DMS153 (cell line): ENCODE data around the gene IGSF23.

Source experiments
- DNase-seq: peaks from one replicate; lab custom pipeline; 2025; lab: John Stamatoyannopoulos, UW

IGSF23 gene, protein sequence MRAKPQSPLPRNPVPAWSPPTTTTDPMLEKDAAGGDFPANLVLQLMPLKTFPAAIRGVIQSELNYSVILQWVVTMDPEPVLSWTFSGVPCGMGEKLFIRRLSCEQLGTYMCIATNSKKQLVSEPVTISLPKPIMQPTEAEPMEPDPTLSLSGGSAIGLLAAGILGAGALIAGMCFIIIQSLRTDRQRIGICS

DNA sequence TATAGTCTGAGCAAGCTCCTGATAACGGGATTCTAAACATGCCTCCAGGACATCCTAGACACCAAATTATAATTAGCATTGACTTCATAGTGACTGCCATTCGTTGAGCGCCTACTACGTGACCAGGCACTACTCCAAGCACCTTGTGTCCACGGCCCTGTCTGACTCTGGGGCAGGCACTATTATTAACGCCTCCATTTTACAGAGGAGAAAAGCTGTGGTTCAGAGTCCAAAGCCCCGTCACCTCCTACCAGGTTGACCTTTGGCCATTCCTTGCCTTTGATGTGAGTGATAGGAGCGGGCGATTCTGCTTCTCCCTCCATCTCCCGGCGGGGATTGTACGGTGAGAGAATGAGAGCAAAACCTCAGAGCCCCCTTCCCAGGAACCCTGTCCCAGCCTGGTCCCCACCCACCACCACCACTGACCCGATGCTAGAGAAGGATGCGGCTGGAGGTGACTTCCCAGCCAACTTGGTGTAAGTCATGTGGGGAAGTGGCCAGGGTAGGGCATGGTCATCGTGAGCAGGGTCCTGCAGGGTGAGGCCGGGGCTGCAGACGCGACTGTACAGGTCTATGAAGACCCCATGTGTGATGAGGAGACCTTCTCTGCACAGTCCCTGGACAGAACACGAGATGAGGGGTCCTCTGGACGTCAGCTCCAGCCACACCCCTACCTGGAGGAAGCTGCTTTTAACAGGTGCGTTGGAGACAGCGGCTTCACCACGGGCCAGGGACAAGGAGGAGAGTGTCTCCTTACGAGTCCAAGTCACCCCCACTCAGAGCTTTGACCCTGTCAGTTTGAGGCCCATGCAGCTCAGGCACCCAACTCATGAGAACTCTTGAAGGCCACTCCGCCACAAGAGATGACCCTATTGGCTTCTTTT is at the start of gene IGSF23:
Gene IGSF23 (plus strand): TSS at position 269 of the 884 bp plus-strand sequence. CDS start 83 bp downstream, at position 352.
- DNase-seq = no peak

DNA sequence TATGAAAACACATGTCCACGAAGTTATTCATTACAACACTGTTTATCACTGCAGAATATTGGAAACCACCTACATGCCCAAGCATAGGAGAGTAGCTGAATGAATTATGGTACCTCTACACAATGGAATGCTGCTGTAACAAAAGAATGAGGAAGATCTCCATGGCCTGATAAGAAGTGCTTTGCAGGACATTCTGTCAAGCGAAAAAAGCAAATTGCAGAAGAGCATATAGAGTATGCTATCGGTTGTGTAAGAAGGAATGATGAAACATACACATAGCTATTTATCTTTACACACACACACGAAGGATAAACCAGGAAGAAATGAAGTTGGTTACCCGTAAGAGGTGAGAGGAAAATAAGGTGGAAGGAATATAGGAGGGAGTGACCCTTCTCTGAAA is 46.4 kb upstream of the IGSF23 start:
- no peak for DNase-seq

DNA sequence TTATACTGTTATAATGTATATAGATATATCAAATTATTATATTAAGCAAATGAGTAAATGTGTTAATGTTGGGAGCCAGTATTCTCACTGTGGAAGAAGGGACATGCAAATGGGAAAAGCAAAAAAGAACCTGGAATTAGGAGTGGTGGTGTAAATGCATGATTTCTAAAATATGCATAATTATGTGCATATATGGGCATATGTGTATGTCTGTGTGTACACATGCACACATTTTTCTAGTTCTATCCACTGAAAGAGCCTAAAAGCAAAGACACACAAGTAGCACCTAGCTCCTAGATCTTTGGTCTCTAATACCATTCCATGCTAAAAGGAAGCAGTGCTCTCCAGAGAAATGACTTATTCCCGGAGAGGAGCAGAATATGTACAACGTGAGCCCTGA is 45.6 kb upstream of the IGSF23 start:
- no peak for DNase-seq

DNA sequence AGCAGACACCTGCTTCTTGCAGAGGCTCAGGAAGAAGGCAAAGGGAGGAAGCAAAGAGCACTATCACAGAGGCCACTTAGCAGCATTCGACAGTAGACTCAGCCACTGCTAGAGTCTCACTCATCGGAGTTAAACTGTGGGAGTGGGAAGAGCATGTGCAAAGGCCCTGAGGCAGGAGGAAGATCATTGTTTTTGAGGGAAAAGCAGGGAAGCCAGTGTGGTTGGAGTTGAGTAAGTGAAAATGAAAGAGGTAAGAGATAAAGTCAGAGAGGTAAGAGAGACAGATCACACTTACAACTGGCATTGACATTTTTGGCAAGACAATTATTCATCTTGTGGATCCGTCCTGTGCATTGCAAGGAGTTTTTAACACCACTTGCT is 42.8 kb upstream of the IGSF23 start:
- DNase-seq = no peak

DNA sequence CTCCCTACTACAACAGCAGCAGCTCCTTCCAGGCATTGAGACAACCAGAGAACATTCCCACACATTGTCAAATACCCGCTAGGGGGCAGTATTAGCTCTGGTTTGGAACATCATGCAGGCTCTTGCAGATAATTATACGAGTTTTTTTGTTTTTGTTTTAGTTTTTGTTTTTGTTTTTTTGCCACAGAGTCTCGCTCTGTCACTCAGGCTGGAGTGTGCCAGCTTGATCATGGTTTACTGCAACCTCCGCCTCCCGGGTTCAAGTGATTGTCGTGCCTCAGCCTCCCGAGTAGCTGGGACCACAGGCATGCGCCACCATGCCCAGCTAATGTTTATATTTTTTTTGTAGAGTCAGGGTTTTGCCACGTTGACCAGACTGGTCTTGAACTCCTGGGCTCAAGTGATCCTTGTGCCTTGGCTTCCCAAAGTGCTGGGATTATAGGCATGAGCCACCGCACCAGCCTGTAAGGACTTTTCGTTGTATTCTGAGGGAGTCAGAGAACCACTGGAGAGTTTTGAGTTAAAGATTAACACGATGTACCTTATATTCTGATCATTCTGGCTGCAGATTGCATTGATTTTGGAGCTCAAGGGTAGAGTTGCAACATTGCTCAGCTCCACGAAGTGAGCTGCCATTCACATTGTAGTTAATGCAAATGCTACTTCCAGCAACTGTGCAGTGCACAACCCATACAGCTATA is 42.2 kb upstream of the IGSF23 start:
- DNase-seq = no peak

DNA sequence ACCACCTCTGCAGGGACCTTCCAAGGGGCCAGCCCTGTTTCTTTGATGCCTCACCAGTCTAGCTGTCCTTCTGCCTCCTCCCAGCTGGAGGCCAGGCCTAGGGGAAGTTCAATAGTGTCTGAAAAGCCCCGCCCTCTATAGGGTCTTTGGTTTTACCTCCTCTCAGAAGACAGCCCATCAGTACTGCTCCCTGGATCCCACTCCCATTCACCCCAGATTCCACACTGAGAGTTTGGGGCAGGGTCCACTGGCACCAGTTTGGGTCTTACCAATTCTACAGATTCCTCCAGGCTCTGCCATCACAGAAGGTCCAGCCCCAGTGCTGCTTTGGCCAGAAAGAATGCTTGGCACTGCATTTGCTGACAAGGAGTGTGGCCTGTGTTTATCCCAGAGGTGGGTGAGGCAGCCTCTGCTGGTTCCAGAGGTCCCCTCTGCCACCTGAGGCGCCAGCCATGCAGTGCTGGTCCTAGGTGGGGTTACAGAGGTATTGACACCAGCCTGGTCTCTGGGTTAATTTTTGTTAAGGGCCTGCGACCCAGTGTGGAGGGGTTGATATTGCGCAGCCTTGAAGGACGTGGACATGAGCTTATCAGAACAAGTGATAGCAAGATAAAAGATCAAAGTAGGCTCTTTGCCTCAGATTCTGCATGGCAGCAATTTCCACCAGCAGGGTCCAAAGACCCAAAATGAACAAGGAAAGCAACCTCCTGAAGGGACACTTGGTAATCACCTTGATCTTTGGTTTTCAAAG is 41.4 kb upstream of the IGSF23 start:
- DNase-seq = no peak

DNA sequence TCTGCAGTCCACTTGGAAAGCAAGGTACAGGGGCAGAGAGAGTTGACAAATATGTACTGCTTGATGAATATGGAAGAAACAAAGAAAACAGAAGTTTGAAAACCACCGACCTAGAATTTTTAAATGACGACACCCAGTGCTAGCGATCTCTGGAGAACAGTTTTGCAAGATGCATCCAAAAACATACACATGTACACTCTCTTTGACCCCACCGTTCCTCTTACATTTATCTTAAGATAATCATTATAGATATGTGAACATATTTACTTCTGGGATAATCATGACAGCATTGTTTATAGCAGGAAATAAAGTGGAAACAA is 40.8 kb upstream of the IGSF23 start:
- no peak for DNase-seq

DNA sequence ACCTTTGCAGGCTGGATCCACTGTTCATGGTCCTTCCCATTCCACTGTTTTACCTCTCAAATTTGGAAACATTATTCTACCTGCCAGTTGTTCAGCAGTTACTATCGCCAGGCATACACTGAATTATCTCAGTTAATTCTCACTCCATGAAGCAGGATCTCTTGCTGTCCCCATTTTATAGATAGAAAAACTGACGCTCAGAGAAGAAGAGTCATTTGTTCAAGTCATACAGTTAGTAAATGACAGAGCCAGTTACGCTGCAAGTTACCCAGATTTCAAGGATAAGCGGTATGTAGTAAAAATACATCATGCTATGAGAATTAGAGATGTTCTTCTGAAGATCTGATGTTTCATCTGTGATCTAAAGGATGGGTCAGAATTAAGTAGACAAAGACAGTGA is 40.2 kb upstream of the IGSF23 start:
- DNase-seq = no peak

DNA sequence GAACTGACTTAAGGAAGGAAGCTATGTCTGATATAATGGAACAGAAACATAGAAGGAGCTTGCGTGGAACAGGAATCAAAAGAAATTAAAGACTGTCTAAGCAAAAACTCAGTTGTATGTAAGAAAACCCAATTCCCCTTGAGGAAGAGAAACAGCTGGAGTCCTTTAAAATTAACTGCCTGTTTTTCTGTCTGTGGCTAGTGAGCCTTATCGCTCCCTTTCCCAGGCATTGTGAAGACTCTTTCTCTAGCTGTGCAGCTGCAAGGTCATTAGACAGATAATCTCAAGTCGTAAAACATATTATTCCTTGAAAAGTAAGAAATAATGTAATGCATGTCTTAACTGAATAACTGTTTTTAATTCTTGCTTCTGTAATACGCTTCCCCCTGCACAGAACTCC is 39.7 kb upstream of the IGSF23 start:
- DNase-seq = no peak

DNA sequence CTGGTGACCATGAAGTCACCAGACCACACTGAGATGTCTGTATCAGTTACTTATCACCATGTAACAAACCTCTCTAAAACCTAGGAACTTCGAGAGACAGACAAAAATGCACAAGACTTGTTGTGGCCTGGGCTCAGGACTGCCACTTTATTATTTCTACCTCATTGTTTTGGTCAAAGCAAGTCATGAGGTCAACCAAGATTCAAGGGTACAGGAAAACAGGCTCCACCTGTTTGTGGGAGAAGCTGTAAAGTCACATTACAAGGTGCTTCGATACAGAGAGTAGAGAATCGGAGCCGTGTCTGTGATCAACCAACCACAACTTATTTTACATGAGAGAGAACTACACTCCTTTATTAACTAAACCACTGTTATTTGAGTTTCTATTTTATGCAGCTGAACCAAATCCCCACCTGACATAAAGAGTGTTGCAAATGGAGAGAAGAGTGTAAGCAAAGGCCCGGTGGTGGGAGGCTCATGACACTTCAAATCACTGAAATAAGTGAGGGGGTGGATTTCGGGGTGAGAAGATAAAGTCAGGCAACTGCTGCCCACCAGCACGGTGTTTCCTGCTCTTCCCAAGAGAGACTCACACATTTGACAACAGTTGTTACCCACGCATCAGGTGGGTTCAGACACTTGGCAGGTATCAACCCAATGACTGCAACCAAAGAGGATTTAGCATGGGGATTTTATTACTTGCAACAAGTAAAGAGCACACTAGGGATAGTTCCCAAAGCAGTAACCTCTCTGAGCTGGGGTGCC is 39.0 kb upstream of the IGSF23 start:
- DNase-seq = no peak

DNA sequence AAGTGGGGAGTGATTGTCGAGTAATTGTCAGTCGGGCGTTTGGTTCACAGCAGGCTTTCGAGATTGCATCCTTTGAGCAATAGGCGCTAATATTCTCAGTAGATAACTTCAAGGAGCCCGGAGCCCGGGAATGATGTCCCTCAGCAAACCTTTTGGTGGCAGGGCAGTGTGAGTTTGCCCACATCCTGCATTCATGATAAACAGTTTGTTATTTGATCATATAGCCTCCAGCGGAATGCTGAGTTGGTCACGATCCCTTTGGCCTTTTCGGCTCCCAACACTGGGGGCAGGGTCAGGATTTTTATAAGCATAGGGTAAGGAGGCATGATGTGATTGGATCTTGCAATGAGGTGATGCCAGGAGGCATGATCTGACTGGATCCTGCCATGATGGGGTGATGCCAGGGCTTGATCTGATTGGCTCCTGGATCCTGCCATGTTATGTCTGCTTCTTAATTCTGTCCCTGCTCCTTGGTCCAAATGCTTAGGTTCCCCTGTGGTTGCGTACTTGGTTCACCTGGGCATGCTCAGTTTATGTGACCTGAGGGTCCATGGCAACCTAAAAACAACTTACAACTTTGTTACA is 38.2 kb upstream of the IGSF23 start:
- no peak for DNase-seq

DNA sequence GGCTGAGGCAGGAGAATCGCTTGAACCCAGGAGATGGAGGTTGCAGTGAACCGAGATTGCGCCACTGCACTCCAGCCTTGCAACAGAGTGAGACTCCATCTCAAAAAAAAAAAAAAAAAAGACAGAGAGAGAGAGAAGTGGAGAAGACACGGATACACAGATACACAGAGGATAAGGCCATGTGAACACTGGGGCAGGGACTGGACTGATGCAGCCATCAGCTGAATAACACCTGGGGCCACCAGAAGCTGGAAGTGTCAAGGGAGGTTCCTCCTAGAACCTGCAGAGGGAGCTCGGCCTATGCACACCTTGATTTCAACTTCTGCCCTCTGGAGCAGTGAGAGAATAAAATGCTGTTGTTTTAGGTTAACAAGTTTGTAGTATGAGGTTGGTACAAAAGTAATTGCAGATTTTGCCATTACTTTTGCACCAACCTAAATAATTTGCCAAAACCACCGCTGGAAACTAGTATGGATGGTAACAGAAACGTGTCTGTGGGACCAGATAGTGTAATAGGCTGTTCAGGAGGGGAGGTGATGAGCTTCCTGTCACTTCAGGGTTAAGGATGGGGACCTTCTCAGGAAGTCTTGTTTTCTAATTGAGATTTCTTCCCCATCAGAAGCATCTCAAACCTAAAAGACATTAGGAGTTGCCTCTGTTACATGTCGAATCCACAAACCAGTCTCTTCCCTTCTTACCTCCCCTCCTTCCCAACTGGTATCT is 36.4 kb upstream of the IGSF23 start:
- DNase-seq = no peak

DNA sequence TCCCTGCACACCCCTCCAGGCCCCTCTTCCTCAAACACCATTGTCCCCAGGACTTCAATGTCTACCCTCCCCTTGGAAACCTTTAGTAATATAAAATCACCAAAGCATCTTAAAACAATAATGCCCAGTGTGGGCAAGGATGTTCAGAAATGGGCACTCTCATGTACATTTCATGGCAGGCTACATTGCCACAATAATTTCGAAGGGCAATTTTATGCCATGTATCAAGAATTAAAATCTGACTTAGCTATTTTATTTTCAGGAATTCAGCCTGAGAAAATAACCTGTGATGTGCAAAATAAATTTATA is 35.8 kb upstream of the IGSF23 start:
- DNase-seq = no peak

DNA sequence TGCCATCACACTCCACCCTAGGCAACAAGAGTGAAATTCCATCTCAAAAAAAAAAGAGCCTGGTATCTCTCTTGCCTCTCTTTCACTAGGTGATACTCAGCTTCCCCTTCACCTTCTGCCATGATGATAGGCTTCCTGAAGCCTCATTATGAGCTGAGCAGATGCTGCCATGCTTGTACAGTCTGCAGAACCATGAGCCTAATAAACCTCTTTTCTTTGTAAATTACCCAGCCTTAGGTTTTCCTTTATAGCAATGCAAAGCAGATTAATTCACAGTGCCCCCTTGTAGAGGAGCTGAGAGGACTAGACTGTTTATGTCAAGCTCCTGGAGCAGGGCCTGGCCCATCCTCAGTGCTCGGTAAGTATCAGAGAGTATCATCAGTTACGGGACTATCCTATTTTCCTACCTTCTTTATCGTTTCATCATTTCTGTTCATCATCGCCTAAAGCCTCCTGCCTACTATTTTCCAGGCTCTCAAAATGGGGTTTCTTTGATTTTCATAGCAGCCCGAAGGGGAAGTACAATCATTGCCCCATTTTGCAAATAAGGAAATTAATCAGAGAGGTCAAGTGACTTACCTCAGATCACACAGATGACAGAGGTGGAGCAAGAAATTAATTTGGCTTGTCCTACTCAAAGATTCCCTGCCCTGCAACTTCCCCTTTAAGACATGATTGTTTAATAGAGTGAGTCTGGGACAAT is 33.5 kb upstream of the IGSF23 start:
- DNase-seq = no peak

DNA sequence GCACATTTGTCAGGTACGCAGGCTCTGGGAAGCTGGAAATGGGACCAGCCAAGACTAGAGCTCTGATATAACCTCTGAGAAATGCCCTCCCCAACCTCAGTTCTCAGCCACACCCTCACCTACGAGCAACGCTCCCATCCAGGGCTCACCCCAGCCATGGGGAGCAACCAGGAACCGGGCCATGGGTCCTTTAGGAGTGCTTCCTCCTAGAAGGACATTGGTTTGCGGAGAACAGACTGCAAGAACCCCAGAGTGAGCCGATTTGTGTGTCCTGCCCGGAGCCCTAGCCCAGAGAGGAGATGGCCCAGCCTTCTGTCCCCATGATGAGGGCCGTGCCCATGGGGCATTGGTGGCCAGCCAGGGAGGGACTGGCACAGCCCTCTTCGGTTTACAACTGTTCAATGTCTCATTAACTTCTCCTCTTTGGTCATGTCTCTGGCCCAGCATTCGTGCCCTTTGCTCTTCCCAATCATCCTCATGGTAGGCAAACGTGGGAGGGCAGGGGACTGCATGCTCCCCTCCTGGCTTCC is 32.9 kb upstream of the IGSF23 start:
- DNase-seq = no peak

DNA sequence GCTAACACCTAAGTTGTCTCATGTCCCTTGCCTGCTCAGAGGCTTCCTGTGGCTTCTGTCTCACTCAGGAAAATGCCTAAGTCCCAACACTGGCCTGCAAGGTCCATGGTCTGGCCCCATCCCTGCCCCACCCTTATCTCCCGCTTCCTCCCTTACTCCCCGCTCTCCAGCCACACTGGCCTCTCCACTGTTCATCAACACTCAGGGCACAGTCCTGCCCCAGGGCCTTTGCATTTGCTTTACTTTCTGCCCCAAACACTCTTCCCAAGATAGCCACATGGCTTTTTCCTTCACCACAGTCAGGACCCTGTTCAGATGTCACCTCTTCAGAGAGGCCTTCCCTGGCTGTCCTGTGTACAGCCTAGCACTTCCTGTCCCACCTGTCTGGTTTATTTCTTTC is 32.1 kb upstream of the IGSF23 start:
- DNase-seq = no peak

DNA sequence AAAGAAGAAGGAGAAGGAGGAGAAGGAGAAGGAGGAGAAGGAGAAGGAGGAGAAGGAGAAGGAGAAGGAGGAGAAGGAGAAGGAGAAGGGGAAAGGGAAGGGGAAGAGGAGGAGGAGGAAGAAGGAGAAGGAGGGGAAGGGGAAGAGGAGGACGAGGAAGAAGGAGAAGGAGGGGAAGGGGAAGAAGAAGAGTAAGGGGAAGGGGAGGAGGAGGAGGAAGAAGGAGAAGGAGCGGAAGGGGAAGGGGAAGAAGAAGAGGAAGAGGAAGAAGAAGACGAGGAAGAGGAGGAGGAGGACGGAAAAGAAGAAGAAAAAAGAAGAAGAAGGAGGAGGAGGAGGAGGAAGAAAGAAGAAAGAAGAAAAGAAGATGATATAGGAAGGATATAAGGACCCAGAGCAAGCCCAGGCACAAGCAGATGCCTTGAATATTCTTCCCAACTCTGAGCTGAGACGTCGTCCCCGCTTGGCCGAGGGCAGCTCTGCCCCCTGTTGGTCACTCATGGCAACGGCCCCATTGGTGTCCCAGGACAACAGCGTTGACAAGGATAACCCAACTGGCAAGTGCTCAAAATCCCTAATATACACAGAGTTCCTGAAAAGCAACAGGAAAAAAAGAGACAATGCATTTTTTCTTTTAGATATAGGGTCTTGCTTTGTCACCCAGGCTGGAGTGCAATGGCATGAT is 30.6 kb upstream of the IGSF23 start:
- DNase-seq = no peak

DNA sequence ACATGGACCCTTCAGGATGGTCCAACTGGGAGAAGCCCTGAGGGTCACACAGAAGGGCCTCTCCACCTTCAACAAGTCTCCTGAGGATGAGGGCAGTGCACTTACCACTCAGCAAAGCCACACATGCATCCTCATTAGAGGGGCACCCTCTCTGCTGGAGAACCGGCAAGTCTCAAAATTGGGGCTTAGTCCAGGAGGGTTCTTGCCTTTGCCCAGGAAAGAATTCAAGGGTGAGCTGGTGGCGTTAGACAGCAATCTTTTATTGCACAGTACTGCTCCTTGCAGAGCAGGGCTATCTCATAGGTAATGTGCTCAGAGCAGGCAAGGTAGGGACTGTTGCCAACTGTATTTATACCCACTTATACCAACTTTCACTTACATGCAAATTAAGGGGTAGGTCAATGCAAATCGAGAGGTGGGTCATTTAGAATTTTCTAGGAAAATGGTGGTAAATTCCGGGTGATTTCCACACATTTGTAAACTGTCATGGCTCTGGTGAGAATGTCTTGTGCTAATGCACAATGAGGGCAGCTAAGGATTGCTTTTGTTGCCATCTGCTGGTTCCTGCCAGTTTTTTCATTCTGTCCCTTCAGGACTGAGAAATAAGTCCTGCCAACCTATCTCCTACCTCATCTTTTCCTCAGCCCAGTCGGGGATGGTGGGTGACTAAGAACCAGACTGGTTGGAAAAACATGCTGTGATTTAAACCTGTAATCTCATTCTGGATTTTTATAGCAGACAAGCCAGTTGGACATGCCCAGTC is 27.8 kb upstream of the IGSF23 start:
- DNase-seq = no peak
